Measurements from ENCODE around the gene CCDC40.

- TF ChIP-seq CTCF (IDR thresholded peaks at IDR 0.05 in 2 of 3, conservative IDR thresholded peaks at IDR 0.05 in 1 of 3; ENCODE audit: insufficient read depth in 2 of 3, low read depth in 1 of 3, low read length in 3 of 3) (no peak), IRF9 (tag; IDR thresholded peaks at IDR 0.05) (no peak), EP300 (IDR thresholded peaks at IDR 0.05; ENCODE audit: low read length) (no peak), SIN3A (IDR thresholded peaks at IDR 0.05; ENCODE audit: borderline replicate concordance in 2 of 2, control insufficient read depth in 1 of 2, low read depth in 2 of 2, low read length in 2 of 2) (no peak), ZNF384 (IDR thresholded peaks at IDR 0.05; ENCODE audit: low read depth, low read length) (no peak), PATZ1 (CRISPR knock-in tag; IDR thresholded peaks at IDR 0.05; ENCODE audit: borderline replicate concordance) (no peak), ZC3H4 (CRISPR knock-in tag; IDR thresholded peaks at IDR 0.05; ENCODE audit: borderline replicate concordance) (no peak), ZFP36 (IDR thresholded peaks at IDR 0.05; ENCODE audit: low read depth, low read length, partially characterized antibody) (no peak), REST (IDR thresholded peaks at IDR 0.05; ENCODE audit: borderline replicate concordance) (no peak), REST (CRISPR knock-in tag; IDR thresholded peaks at IDR 0.05; ENCODE audit: low read depth) (no peak), DIDO1 (tag; IDR thresholded peaks at IDR 0.05; ENCODE audit: low read depth) (no peak), MTA2 (IDR thresholded peaks at IDR 0.05; ENCODE audit: low read depth) (no peak), ZBTB1 (CRISPR knock-in tag; IDR thresholded peaks at IDR 0.05; ENCODE audit: borderline replicate concordance, low read depth) (no peak)
Observed at GRCh38 chr17:80109713-80110446, 73.4 kb downstream of the CCDC40 start.

Measured in K562 (cell line).